Measurements from ENCODE around the gene UBE2H.
A peak's percentile ranks its signal among the peaks of the same experiment; 100 is the strongest.

Gene UBE2H

DNA sequence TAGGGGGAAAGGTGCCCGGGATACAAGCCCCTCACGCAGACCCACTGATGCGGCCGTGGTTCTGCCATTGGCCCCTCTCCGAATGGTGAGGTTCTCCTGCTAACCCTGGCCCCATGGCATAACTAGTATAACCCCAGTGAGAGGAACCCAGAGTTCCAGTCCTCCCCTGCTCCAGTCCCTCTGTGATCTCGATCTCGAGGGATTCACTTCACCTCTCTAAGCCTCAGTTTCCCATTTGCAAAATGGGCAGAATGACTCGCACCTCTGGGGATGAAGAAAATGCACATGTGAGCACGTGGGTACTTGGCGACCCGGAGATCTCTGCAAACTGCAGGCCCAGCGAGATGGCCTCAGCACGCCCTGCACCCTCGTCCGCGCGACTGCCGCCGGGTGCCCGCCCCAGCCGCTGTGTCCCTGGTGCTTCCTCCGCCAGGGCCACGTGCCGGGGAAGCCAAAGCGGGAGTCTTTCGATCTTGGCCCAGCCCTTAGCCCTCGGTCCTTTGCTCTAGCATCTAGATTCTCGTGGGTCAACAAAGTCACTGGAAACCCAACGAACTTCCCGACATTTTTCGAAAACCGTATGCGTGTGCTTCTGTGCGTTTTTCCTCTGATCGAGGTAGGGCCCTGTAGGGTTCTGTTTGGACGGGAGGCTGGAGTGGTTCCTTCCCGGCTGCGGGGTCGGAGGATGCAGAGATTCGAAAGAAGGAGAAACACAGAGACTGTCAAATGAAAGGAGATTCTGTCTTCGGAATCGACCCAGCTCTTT is 169.8 kb downstream of the UBE2H start:
- Mint-ChIP-seq H3K4me3 (peak overlapping the region; percentile 21), H3K9me3 (no peaks in the 10 kb centered on the region), H3K27me3 (peaks cover 76% of the 10 kb centered on the region), H3K36me3 (ENCODE audit: low read depth) (no peaks in the 10 kb centered on the region), H3K4me1 (ENCODE audit: low read depth) (peaks cover 49% of the 10 kb centered on the region), H3K27ac (no peak overlapping the region)
- peak; percentile 48 for DNase-seq

- H3K27ac Mint-ChIP-seq, result no peak overlapping the region
- peak overlapping the region; percentile 21 for H3K4me3 Mint-ChIP-seq
- DNase-seq, result peak; percentile 45
- no peaks in the 10 kb centered on the region for H3K9me3 Mint-ChIP-seq
- no peaks in the 10 kb centered on the region for H3K36me3 Mint-ChIP-seq (ENCODE audit: low read depth)
- H3K4me1 Mint-ChIP-seq (ENCODE audit: low read depth), result peaks cover 49% of the 10 kb centered on the region
- H3K27me3 Mint-ChIP-seq, result peaks cover 76% of the 10 kb centered on the region
These were observed 170.6 kb downstream of the UBE2H start for GRCh38 chr7:129781928-129782817.

GRCh38 chr7:129780974-129781927 is 171.5 kb downstream of the UBE2H start:
- H3K4me1 Mint-ChIP-seq (ENCODE audit: low read depth), result peaks cover 49% of the 10 kb centered on the region
- H3K27me3 Mint-ChIP-seq, result peaks cover 71% of the 10 kb centered on the region
- peak overlapping the region; percentile 68 for H3K4me3 Mint-ChIP-seq
- H3K9me3 Mint-ChIP-seq, result no peaks in the 10 kb centered on the region
- H3K27ac Mint-ChIP-seq, result no peak overlapping the region
- peak; percentile 58 for DNase-seq
- H3K36me3 Mint-ChIP-seq (ENCODE audit: low read depth), result no peaks in the 10 kb centered on the region
